Stimulated activated CD4-positive, alpha-beta T cell treated with anti-CD3 and anti-CD28 coated beads, TNF-alpha, amount 100 ng/mL, for 48 hours (primary cell): ENCODE measurements around the gene POLR3G.

ENCODE experiments used
- DNase-seq, 3 donors: peaks; one replicate each; pipeline ENCODE4 v3.0.0-alpha.2; 2020; ENCODE audit warnings: low read depth in 3 of 3

POLR3G gene

GRCh38 chr5:90550963-90551362, 76.3 kb downstream of the POLR3G start:
- DNase-seq, result no peak

- DNase-seq, result no peak
These were observed 76.7 kb downstream of the POLR3G start for GRCh38 chr5:90551376-90551775.

DNA sequence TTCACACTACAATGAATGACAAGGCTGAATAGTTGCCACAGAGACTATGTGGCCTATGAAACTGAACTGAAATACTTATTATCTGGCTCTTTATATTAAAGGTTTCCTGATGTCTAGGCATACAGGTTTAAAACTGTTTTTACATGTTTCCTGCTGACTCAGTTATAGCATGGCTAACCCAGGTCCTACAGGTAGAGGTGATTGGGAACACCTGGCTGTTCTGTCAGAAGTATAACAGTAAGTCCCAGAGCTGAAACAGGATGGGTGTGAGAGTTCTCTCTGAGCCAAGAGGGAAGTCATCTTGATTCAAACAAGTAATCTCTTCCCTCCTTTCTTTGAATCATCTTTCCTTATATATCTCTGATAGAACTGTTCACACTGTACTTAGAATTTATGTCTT, 79.0 kb downstream of the POLR3G start:
- DNase-seq, result no peak

DNA sequence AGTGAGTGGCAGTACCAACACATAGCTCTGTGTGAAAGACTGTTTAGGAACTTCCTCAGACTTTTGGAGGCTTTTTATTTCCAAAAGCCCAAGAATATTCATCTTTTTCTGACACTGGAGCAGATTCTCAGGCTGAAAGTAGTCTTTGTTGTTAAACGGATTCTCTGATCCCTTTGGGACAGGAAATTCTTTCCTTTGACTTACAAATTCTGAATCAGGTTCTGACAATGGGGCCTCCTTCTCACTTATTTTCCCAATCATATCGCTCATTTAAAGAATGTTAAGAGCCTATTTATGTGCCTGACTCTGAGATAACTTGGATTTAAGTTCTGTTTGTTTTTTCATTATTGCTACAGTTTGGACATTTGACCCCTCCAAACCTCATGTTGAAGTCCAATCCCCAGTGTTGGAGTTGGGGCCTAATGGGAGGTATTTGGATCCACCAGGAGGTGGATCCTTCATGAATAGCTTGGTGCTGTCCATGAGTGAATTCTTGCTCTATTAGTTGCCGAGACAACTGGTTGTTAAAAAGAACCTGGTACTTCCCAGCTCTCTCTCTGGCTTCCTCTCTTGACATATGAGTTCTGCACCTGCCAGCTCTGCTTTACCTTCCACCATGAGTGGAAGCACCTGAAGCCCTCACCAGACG, 79.8 kb downstream of the POLR3G start:
- DNase-seq, result no peak

DNA sequence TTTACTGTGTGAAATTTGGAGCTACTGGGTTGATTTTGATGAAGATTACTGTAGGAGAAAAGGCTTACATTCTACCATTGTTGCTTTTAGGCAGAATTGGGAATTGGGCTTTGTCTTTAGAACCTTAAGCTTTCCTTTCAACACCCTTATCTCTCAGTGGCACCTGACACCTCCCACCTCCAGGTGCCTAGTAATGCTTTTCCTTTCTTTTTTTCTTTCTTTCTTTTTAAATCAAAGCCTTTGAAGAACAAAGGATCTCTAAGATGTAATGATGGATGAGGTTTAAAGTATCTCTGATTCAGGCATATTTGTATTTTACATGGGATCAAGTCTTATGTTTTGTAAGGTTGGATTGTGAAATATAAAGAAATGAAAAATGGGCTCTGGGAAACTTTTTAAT, 81.0 kb downstream of the POLR3G start:
- no peak for DNase-seq

DNA sequence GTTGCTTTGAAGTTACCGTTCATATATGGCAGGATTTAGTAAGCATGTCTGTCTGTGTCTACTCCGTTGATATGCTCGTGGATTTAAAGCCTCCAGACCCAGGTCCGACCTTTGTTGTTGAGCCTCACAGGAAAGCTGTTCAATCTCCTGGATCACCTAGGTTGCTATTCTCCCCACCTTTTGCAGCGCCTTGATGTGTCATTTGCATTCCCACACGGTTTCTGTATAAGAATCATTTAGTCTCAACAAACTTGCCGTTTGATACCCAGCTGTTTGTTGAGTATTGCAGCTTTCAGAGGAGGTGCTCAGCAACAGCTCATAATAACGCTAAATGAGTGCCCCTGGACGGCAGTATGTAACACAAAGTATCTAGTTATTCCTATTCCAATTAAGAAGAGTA, 82.7 kb downstream of the POLR3G start:
- no peak for DNase-seq

DNA sequence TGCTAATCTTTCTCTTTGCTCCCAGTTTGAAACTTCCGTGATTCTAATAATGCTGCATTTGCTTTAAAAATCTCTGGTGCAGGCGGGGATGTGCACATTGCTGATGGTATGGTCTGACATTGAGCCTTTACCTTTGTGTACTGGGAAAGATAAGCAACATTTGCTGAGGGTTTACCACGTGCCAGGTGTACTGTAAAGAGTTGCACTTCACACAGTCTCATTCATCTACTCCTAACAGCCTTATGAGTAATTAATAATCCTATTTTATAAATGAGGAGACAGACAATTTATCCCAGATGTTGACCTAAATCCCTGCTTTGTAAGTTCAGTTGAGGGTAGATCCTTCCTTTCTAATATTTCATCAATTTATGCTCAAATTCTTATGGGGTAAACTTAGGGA, 83.2 kb downstream of the POLR3G start:
- no peak for DNase-seq

GRCh38 chr5:90558344-90559192, 83.9 kb downstream of the POLR3G start, which contains the start of gene ADGRV1:
ADGRV1 (plus strand) TSS chr5:90558797; CDS start chr5:90558896, 99 bp downstream.
- DNase-seq, result peak in 1 of 3 donors; percentile 1

DNA sequence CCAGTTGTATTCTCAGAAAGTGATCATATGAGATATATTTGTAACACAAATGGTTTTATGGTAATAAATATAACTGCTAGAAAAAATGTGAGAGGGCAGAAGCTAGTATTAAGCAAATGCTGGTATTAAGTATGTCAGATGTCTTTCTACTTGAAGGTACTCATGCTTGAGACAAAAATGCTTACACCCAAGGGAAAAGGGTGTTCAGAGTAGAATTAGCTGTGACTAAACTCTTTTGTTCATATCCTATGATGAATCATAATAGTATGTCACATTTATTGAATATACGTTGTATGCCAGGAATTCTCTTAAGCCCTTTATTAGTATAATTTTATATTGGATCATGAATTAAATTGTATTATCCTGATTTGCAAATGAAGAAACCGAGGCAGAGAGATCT, 86.1 kb downstream of the POLR3G start:
- no peak for DNase-seq

- DNase-seq, result no peak
These were observed 87.1 kb downstream of the POLR3G start for GRCh38 chr5:90561766-90562165.

DNA sequence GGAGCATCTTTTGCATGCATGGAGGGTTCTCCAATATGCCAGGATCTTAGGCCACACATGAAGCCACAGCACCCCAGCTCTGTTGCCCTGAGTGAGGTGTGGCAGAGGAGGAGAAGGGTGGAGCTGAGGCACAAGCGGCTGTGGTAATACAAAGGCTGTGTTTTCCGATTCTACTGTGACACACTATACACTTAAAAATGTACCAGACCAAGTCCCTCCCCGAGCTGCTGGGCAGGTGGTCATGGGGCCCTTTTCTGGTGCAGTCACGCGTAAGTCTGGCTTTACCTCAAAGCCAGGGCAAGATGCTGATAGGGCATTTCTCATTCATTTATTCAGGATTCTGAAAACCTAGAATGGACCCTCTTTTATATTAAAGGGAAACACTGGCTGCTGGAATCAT, 87.7 kb downstream of the POLR3G start:
- no peak for DNase-seq

DNA sequence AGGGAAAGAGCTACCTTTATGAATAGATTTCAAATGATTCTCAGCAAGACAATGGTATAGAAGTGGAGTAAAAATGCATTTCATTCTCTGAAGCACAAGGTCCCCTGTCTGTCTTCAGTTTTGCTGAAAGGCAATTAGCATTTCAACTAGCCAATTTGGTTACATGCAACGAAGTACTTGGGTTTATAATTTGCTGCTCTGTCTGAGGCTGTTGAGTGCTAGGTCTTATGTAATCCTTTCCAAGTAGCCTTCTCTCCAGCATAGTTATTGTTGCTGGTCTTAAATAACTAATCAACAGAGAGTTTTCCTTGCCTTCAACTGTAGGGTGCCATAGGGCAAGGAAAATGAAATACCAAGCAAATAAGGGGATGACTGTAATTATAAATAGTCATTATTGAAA, 88.4 kb downstream of the POLR3G start:
- no peak for DNase-seq
